Activated CD8-positive, alpha-beta T cell treated with anti-CD3 and anti-CD28 coated beads for 36 hours (primary cell): ENCODE measurements around the gene SPTBN1. TPM values are rescaled to one million over a fixed set of nuclear protein-coding genes. Genes with fewer than 3 reads are reported as not detected.
A peak's percentile ranks its signal among the peaks of the same experiment; 100 is the strongest.

Experiments
- ATAC-seq: fragments of 200-7000 bp; cut with Tn5 transposase; one replicate; pipeline ENCODE4 v1.10.0; 2021; ENCODE audit warnings: mild to moderate bottlenecking, moderate library complexity
- CTCF ChIA-PET: fragments of 350-600 bp; sonication (Branson Sonifier 250); formaldehyde crosslinking; loops from one replicate; lab custom pipeline; 2021; ENCODE audit warnings: antibody characterized with exemption; lab: Charles Lee
- POLR2A ChIA-PET: fragments of 350-600 bp; sonication (Branson Sonifier 250); formaldehyde crosslinking; loops from one replicate; lab custom pipeline; 2021; ENCODE audit warnings: antibody characterized with exemption; lab: Charles Lee
- DNase-seq: peaks from one replicate; pipeline ENCODE4 v3.0.0-alpha.2; 2020
- H3K27ac Mint-ChIP-seq: one replicate; pipeline ENCODE4 v1.8.0; 2021; ENCODE audit warnings: mild to moderate bottlenecking, mixed read lengths
- H3K27me3 Mint-ChIP-seq: one replicate; pipeline ENCODE4 v1.8.0; 2021; ENCODE audit warnings: mixed read lengths
- H3K36me3 Mint-ChIP-seq: one replicate; pipeline ENCODE4 v1.8.0; 2021; ENCODE audit warnings: low read depth, mixed read lengths
- H3K4me1 Mint-ChIP-seq: one replicate; pipeline ENCODE4 v1.8.0; 2021; ENCODE audit warnings: low read depth, mixed read lengths
- H3K4me3 Mint-ChIP-seq: one replicate; pipeline ENCODE4 v1.8.0; 2021; ENCODE audit warnings: mild to moderate bottlenecking, moderate library complexity, mixed read lengths
- H3K9me3 Mint-ChIP-seq: one replicate; pipeline ENCODE4 v1.8.0; 2021; ENCODE audit warnings: mixed read lengths
- CTCF ChIP-seq: fragments of 200-600 bp; IDR thresholded peaks from one replicate; pipeline ENCODE4 v1.8.0; 2022; ENCODE audit warnings: antibody characterized with exemption, mild to moderate bottlenecking
- intact Hi-C: fragments of 100-400 bp; cut with micrococcal nuclease; formaldehyde crosslinking; loops from one replicate; pipeline ENCODE4 v1.10.0; 2022
- total RNA-seq, 2 experiments: library from RNA; stranded (reverse); gene quantifications; one replicate each; pipeline ENCODE4 v1.2.3, GENCODE V29; 2021

Gene SPTBN1
- total RNA-seq, 2 experiments from 2014 or later: 91.8 to 91.9 TPM

- no peak overlapping the region for H3K4me3 Mint-ChIP-seq
- no peak overlapping the region for H3K27ac Mint-ChIP-seq
- ATAC-seq (peak; percentile 92), DNase-seq (peak; percentile 70)
- TF ChIP-seq CTCF: peak; percentile 74
- no peaks in the 10 kb centered on the region for H3K27me3 Mint-ChIP-seq
- POLR2A ChIA-PET: interaction anchor here (0.7 to 1.0 kb wide), 2 partner anchors 11 to 21 kb away, joined by 3 to 4 read pairs; no protein-coding TSS in a partner anchor
- intact Hi-C loops: loop anchor here (2.0 to 10.0 kb wide), 4 partner anchors 35 to 315 kb away; no protein-coding TSS in a partner anchor
- H3K36me3 Mint-ChIP-seq: no peaks in the 10 kb centered on the region
- no peaks in the 10 kb centered on the region for H3K9me3 Mint-ChIP-seq
- H3K4me1 Mint-ChIP-seq: peaks cover 12% of the 10 kb centered on the region
- CTCF ChIA-PET: interaction anchor here (0.7 to 7.5 kb wide), 30 partner anchors 9 to 415 kb away, joined by 3 to 148 read pairs (median 6); a partner anchor contains a TSS
These were observed 66.6 kb downstream of the SPTBN1 start for GRCh38 chr2:54522624-54523281.

- Mint-ChIP-seq H3K9me3 (no peaks in the 10 kb centered on the region), H3K4me1 (peaks cover 12% of the 10 kb centered on the region), H3K27me3 (no peaks in the 10 kb centered on the region), H3K36me3 (no peaks in the 10 kb centered on the region), H3K27ac (no peak overlapping the region), H3K4me3 (no peak overlapping the region)
- CTCF ChIA-PET: interaction anchor here (0.6 to 7.5 kb wide), 39 partner anchors 8 to 416 kb away, joined by 3 to 148 read pairs (median 5); a partner anchor contains a TSS
- POLR2A ChIA-PET: interaction anchor here (1.0 to 1.7 kb wide), 3 partner anchors 21 to 80 kb away, joined by 3 to 4 read pairs (median 3); no protein-coding TSS in a partner anchor
- TF ChIP-seq CTCF: no peak
- no peak for DNase-seq
- intact Hi-C loops: loop anchor here (2.0 to 10.0 kb wide), 4 partner anchors 34 to 314 kb away; no protein-coding TSS in a partner anchor
- no peak for ATAC-seq
These were observed 67.3 kb downstream of the SPTBN1 start for GRCh38 chr2:54523324-54523959.

- no peak overlapping the region for H3K4me3 Mint-ChIP-seq
- peak; percentile 92 for ATAC-seq
- CTCF ChIA-PET: interaction anchor here (0.7 to 7.5 kb wide), 26 partner anchors 12 to 526 kb away, joined by 3 to 148 read pairs (median 6); partner anchors contain the start of gene RTN4
- intact Hi-C loops: loop anchor here (5.0 to 10.0 kb wide), 3 partner anchors 33 to 313 kb away; no protein-coding TSS in a partner anchor
- no peaks in the 10 kb centered on the region for H3K36me3 Mint-ChIP-seq
- H3K9me3 Mint-ChIP-seq: no peaks in the 10 kb centered on the region
- no peak for TF ChIP-seq CTCF
- no peaks in the 10 kb centered on the region for H3K27me3 Mint-ChIP-seq
- peaks cover 12% of the 10 kb centered on the region for H3K4me1 Mint-ChIP-seq
- POLR2A ChIA-PET: interaction anchor here (1.1 to 1.7 kb wide), 3 partner anchors 34 to 105 kb away, joined by 3 to 4 read pairs (median 4); no protein-coding TSS in a partner anchor
- H3K27ac Mint-ChIP-seq: peak overlapping the region; percentile 11
- peak; percentile 53 for DNase-seq
These were observed 68.3 kb downstream of the SPTBN1 start for GRCh38 chr2:54524226-54524991.

- ATAC-seq (no peak), DNase-seq (no peak)
- H3K27ac Mint-ChIP-seq: no peak overlapping the region
- CTCF ChIA-PET: interaction anchor here (1.0 to 7.5 kb wide), 11 partner anchors 11 to 525 kb away, joined by 3 to 148 read pairs (median 24); partner anchors contain the start of gene RTN4
- intact Hi-C loops: loop anchor here (10.0 kb wide), 1 partner anchor 109 kb away; no protein-coding TSS in a partner anchor
- no peak overlapping the region for H3K4me3 Mint-ChIP-seq
- no peaks in the 10 kb centered on the region for H3K9me3 Mint-ChIP-seq
- no peaks in the 10 kb centered on the region for H3K36me3 Mint-ChIP-seq
- no peak for TF ChIP-seq CTCF
- POLR2A ChIA-PET: interaction anchor here (0.6 to 1.7 kb wide), 3 partner anchors 9 to 104 kb away, joined by 3 to 4 read pairs (median 4); no protein-coding TSS in a partner anchor
- H3K4me1 Mint-ChIP-seq: peaks cover 15% of the 10 kb centered on the region
- H3K27me3 Mint-ChIP-seq: no peaks in the 10 kb centered on the region
These were observed 69.2 kb downstream of the SPTBN1 start for GRCh38 chr2:54525321-54525720.
